CD4-positive, alpha-beta T cell treated with Interferon gamma for 1 hour (primary cell): ENCODE measurements around the gene TDRD3.
"Not testable (repeated sequence)": the region's sequence is repeated elsewhere in the genome, so short reads cannot be mapped to it uniquely, and the experiment has no call there.

ENCODE experiments used
- DNase-seq: peaks from one replicate; pipeline ENCODE4 v3.0.0-alpha.2; 2020

The TDRD3 gene

DNA sequence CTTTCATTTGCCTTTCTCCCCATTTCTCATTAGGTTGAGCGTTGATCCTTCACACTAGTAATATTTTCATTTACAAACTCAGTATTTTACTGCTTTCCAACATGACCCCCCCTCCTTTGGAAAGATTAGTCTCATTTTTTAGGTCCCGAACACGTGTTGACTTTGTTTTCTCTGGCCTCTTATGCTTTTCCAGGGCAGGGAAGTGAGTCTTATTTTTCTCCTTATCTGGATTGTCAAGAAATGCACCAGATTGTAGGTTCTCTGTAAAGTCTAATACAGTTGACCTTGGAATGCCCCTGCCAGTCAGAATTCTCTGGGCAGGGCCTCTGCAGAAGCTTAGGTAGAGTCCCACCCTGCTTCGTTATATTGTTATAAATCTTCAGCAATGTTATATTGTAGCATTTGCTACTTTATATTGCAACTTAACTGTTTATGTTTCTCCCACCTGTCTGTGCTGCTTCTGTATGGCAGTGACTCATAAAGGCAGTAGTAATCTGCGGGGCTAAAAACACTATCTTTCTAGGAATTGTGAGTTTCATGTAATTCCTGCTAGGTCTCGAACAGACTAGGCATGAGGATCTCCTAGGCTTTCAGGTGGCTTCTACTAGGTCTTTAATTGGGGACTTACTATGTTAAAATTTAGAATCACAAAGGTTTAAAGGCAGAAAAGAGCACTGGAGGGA lies 2.0 kb downstream of the TDRD3 start:
- no peak for DNase-seq

DNA sequence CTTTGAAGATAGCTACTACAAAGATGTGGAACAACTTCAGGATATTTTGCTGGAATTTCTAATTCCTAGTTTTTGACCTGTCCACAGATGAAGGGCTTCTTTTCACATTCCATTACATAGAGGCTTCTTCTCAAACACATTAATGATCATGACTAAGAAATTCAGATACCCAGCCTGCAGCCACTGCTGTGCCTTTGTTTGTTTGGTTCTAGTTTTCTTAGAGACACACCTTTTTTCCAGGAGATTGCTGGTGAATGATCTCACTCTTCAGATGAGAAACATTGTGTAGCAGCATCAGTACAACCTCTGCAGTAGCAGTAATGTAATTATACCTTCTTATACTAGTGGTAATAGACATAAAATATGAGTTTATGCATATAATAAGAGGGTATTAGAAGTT lies 5.0 kb downstream of the TDRD3 start:
- DNase-seq, result no peak

DNA sequence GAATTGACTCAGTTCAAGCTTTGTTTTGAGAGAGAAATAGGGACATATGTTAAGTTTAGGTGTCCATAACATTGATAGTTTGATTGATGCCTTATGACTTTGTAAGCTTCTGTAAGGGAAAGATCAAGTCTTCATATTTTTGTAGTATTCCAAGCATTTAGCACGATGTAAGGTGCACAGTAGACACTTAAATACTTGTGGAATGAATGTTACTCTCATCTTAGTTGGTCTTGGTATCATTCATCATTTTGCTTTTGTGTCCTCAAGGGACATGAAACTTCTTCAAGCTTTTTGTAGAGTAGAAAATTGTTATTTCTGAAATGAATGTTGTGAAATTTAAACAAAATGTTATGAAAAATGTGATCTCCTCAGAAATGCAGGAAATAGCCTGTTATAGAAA lies 10.1 kb downstream of the TDRD3 start:
- no peak for DNase-seq

DNA sequence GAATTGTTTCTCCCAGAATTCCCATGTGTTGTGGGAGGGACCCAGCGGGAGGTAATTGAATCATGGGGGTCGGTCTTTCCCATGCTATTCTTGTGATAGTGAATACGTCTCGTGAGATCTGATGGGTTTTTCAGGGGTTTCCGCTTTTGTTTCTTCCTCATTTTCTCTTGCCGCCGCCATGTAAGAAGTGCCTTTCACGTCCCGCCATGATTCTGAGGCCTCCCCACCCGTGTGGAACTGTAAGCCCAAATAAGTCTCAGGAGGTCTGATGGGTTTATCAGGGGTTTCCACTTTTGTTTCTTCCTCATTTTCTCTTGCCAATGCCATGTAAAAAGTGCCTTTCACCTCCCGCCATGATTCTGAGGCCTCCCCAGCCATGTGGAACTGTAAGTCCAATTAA lies 10.8 kb downstream of the TDRD3 start:
- not testable (repeated sequence) for DNase-seq

DNA sequence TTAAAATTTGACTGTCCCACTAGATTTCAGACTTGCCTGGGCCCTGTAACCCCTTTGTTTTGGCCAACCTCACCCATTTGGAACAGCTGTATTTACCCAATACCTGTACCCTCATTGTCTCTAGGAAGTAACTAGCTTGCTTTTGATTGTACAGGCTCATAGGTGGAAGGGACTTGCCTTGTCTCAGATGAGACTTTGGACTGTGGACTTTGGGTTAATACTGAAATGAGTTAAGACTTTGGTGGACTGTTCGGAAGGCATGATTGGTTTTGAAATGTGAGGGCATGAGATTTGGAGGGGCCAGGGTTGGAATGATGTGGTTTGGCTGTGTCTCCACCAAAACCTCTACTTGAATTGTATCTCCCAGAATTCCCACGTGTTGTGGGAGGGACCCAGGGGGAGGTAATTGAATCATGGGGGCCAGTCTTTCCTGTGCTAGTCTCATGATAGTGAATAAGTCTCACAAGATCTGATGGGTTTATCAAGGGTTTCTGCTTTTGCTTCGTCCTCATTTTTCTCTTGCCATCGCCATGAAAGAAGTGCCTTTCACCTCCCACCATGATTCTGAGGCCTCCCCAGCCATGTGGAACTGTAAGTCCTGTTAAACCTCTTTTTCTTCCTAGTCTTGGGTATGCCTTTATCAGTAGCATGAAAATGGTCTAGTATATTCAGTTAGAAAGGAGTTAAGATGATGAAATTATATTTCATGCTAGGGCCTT lies 12.7 kb downstream of the TDRD3 start:
- not testable (repeated sequence) for DNase-seq

DNA sequence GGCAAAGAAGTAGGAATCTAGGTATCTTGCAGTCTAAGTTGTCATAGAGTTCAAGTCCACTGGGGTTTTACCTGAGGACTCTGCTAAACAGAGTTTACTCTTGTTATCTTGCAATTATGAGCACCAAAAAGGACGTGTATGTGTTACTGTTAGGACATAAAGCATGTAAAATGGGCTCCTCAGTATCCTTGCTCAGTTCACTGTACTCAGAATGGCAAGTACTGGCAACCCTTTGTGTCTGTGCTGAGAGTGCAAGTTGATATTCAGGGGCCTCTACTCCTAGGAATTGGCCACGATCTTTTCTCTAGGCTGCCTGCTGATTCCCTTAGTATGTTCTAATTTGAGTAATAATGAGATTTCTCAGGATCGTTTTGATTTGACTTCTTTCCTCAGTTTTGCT lies 13.3 kb downstream of the TDRD3 start:
- DNase-seq, result no peak

DNA sequence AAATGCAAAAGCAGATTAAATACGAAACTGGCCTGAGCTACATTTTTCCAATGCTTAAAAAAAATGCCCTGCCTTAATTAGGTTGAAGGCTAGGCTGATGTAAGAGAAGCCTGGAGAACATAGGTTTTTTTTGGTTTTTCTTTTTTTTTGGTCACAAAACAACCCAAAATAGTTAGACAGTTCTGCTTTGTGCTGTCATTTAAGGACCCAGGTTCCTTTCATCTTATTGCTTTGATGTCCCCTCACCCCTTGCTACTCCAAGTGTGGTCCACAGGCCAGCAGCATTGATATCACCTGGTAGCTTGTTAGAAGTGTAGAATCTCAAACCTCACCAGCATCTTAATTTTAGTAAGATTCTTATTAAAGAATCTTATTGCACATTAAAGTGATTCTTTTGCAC lies 14.4 kb downstream of the TDRD3 start:
- no peak for DNase-seq

DNA sequence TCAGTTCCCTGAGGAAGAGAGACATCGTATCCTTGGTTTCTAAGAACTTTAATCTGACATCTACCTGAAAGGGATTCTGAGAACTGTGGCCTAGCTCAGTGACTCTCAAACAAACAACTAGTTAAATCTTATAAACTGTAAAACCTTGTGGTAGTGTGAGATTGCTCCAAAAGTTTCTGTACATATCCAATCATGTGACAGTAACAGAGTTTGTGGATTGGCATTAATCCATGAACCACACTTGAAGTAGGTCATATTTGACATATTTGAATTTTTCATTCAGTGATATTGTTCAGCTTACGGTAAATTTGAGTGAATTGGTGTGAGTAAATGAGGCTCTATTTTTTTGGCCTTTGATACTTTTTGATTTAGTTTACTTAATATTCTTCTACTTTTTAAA lies 15.0 kb downstream of the TDRD3 start:
- no peak for DNase-seq

DNA sequence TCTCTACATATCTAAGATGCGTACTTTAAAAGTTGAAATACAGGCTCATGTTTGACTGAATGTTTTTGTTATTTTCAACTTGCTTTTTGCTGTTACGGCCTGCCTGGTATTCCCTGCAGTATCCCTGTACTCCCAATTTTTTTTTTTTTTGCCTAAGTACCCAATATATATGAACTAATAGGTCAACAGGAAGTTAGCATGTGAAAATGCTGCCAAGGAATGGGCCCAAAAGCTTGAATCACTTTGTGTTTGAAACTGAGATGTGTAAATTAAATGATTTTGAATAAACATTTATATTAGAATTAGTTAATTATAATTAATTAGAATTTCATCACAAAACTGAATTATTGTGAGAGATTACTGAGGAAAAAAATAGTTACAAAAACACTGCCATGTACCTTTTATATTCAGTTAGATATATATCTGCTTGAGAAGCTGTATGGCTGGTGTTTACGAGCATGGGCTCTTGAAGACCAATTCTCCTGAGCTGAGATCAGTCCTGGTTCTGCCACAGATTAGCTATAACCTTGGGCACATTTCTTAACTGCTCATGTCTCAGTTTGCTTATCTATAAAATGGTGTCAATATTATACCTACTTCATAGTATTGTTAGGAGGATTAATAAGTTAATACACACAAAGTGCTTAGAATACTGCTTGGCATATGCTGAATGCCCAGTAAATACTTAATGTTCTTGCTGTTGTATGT lies 16.0 kb downstream of the TDRD3 start:
- no peak for DNase-seq

DNA sequence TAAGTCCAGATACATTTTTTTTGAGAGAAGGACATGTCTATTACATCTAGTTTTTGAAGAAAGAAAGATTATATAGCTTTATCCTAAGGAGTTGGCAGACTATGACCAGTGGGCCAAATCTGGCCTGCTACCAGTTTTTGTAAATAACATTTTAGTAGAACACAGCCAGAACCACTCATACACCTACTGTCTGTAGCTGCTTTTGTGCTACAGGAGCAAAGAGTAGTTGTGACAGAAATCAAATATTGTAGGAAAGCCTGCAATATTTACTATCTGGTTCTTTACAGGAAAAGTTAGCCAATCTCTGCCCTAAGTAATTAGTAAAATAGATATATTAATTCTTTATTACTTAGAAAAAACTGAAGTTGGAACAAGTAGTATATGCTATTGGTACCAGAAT lies 17.2 kb downstream of the TDRD3 start:
- no peak for DNase-seq

DNA sequence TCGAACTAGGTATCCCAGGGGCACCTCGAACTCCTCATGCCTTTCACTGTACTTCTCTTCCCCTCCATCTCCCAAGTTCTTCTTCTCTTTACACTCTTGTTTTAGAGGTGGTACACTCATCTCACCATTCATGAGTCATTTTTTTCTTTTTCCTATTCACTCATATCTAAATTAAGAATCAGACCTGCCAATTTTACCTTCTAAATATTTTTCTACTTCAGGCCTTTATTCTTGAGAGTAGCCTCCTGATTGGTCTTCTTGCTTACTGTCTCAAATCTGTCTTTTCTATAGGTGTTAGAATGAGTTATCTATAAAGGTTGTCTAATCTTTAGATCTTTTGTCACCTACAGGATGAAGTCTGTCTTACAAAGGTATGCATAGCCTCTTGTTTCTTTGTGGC lies 20.7 kb downstream of the TDRD3 start:
- DNase-seq, result no peak

DNA sequence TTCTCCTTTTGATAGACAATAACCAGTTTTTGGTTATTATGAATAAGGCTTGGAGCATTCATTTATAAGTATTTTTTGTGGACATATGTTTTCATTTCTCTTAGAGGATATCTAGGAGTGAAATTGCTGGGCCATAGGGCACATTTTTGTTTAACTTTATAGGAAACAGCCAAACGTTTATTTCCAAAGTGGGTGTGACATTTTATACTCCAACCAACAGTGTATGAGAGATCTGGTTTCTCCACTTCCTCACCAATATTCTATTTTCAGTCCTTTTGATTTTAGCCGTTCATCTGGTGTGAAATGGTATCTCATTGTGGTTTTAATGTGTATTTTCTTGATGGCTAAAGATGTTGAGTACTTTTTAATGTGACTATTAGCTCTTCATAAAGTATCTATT lies 21.9 kb downstream of the TDRD3 start:
- no peak for DNase-seq

DNA sequence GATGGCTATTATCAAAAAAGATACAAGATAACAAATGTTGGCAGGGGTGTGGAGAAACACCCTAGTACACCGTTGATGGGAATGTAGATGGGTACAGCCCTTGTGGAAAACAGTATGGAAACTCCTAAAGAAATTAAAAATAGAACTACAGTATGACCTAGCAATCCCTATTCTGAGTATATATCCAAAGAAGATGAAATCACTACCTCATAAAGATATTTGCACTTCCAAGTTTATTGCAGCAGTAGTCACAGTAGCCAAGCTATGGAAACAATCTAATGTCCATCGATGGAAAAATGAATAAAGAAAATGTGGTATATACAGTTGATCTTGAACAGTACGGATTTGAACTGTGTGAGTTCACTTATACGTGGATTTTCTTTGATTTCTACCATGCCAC lies 28.3 kb downstream of the TDRD3 start:
- no peak for DNase-seq

DNA sequence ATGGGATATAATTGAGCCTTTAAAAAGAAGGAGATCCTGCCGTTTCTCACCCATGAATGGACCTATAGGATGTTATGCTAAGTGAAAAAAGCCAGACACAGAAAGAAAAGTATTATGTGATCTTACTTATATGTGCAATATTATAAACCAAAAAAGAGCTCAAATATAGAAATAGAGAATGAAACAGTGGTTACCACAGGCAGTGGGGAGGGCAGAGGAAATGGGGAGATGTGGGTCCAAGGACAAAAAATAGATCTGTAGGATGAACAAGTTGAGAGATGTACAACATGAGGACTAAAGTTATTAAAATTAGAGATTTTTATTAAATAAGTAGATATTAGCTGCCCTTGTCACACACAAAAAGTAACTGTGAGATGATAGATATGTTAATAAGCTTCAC lies 29.1 kb downstream of the TDRD3 start:
- DNase-seq, result no peak

DNA sequence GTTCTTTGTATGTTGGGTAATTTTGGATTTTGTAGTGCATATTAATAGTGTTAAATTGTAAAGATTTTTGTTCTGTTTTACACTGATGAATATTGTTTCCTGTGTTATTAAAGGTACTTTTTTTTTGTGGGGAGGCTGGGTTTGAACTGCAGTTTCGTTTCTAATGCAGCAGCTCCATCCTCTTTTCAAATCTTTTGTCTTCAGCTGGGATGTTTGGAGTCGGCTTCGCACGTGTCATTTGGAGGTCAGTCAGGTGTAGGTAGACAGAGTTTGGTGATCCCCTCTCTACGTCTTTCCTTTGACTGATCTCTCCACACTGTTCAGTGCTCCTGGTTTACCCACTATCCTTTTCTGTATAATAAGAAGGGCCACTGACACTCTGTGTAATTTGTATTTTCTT lies 30.3 kb downstream of the TDRD3 start:
- no peak for DNase-seq

DNA sequence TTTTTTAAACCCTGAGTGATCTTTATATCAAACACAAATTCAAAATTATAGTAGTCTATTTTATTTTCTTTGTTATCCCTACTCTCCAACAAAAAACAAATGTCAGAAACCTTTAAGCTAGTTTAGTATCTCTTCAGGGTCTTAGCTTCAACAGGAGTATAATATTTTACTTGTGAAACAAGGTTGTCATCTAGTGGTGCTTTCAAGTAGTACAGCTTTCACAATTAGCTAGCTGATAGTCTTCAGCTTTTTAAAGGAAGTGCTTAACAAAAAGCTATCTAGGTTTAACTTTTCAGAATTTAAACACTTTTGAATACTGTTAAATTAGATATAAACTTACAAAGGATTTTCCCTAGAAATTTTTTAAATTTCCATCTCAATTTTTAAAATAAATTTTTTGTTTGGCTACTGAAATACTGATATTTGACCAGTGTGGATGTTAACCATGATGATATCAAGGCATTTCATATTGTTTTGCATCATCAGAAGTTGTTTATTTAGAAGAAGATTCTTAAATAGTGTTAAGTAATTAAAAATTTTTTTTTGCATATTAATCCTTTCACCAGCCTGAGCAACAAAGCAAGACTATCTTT lies 34.2 kb downstream of the TDRD3 start:
- DNase-seq, result no peak

DNA sequence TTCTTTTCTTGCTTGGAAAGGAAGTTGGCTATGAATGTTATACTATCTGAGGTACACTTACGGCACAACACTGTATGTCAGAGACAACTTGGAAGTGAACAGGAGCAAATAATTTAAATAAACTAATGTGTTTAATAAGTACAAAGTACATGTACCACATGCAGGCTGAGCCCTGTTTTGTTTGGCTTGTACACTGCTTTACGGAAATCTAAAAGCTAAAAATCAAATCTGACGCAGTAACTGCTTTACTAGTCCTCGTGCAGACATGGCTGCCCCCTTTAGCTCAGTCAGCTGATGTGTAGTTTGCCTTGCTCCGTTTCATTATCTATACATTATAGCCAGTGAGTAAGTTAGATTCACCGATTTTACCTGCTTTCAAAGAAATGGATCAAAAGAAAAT lies 36.5 kb downstream of the TDRD3 start:
- DNase-seq, result no peak

DNA sequence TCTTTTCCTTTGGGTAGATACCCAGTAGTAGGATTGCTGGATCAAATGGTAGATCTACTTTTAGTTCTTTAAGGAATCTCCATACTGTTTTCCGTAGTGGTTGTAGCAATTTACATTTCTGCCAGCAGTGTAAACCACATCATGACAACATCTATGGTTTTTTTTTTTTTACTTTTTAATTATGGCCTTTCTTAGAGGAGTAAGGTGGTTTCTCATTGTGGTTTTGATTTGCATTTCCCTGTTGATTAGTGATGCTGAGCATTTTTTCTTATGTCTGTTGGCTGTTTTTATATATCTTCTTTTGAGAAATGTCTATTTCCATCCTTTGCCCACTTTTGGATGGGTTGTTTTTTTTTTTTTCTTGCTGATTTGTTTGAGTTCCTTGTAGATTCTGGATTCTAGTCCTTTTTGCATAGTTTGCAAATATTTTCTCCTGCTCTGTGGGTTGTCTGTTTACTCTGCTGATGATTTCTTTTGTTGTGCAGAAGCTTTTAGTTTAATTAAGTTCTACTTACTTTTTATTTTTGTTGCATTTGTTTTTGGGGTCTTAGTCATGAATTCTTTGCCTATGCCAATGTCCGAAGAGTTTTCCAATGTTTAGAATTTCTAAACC lies 38.8 kb downstream of the TDRD3 start:
- DNase-seq, result no peak

DNA sequence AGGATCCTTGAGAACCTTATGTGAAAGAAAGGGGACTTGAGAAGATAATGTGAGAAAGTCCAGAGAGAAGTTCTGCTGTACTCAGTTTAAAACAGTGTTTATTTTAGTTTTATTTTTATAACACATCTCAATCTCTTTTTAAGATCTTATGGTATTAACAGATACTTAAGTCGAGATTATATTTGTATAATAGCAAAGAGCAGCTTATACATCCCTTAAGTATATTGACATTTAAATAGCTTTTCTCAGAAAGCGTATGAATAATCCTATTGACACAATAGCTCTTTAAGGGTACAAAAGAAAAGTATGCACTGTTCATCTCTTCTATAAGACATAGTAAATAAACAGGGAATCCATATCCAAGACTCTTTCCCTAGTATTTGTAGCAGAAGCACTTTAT lies 42.2 kb downstream of the TDRD3 start:
- no peak for DNase-seq

DNA sequence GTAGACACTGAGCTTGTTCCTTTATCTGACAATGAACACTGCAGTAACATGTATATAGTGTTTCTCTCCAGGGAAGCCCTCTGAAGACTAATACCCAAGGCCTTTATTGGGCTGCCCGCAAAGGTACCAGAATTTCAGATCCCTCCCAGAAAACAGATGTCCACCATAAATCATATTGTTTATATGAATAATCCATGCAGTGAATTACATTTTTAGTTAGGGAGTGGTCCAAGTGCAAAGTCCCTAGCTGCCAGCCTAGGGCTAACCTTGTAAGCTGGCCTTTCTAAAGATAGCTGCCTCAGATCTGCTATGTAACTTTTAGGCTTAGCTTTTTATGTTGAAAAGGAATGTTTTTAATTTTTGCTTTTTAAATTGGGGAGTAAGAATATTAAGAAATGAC lies 44.7 kb downstream of the TDRD3 start:
- DNase-seq, result no peak

DNA sequence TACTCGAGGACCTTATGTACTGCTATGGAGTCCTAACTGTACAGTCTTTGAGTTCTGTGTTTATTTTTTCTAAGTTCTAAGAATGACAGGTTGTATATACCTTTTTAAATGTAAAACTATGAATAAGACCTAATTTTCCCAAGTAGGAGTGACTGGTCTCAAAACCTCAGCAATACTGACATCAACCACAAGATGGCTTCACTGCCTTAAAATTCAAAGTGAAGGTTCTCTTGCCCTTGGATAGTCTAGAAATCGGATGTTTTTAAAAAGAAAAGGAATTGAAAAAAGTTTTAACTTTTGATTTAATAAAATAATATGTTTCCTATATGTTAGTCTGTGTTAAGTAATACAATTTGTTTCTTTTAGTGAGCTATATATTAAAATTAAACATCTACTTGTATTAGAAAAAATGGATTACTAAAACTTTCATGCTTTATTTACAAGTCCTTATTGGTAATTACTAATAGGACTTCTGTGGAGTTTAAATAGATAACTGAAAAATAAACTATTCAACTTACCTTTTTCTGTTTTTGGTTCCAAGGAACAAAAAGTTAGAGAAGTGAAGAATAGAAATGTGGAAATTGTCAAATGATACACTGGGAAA lies 52.0 kb downstream of the TDRD3 start:
- DNase-seq, result no peak

DNA sequence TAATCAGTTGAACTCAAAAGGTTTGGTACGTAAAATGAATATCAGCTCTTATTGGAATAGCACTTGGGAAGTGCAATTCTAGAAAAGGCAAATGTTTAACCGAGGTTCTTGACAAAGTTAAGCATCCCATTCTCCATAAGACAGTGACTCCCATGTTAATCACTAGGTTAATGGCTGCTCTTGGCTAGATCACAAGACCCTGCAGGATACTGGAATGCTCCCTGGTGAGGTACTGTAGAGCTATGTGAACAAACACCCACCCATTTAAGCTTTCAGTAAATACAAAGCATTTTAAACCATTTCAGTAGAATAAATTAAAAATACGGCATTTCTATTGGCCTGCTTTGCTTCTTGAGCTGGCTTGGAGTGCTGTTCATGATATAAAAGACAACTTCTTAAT lies 56.5 kb downstream of the TDRD3 start:
- no peak for DNase-seq

DNA sequence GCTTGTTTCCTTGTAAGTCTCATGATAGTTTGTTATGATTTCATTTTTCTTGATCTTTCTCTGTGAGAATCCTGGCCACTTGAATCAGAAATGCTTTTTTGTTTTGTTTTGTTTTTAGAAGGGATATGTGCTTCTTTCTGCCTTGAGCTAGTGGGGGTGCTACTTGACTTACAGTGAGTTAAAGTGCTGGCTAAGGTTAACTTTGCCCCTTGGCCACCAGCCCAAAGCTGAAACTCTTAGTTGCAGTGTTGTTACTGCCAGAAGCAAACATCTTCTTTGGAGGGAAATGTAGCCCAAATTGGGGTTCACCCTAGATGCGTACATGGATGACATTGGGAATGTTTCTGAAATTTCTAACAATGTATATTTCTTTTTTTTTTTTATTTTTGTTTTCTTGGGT lies 57.4 kb downstream of the TDRD3 start:
- DNase-seq, result no peak
